GM15510 (cell line): Measurements from ENCODE around the gene CRTAP.

Source experiments
- POLR2A ChIP-seq: IDR thresholded peaks from 3 replicates; pipeline ENCODE4 v1.6.1; 2011; ENCODE audit warnings: borderline replicate concordance; ENCODE audit not compliant: insufficient read length; ENCODE audit errors: extremely low read depth

Gene CRTAP

DNA sequence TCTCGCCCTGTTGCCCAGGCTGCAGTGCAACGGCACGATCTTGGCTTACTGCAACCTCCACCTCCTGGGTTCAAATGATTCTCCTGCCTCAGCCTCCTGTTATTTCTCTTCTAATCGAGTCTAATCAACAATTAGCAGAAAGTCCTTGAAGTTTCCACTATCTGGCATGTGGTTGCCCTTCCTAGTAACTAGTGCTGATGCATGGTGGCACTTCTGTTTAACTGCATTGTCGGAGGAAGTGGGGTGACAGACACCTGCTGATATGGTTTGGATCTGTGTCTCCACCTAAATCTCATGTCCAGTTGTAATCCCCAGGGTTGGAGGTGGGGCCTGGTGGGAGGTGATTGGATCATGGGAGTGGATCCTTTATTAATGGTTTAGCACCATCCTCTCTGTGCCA, 9.2 kb downstream of the CRTAP start:
- no peak for TF ChIP-seq POLR2A

DNA sequence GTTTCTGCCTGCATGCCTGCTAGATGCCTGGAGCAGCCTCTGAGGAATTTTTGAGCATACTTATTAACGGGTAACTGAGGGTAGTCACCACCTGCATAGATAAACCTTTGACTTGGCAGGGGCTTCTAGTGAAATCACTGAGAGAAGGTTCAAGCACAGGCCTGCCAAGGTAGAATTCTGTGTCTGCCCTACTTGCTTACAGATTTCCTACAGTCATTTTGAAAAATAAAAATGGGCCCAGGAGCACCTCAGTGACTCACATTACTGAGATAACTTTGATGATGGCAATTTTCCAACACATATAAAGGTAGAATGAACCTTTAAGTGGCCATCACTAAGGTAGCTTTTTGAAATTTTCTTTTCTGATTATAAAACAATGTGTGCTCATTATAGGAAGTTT, 10.8 kb downstream of the CRTAP start:
- TF ChIP-seq POLR2A = no peak

DNA sequence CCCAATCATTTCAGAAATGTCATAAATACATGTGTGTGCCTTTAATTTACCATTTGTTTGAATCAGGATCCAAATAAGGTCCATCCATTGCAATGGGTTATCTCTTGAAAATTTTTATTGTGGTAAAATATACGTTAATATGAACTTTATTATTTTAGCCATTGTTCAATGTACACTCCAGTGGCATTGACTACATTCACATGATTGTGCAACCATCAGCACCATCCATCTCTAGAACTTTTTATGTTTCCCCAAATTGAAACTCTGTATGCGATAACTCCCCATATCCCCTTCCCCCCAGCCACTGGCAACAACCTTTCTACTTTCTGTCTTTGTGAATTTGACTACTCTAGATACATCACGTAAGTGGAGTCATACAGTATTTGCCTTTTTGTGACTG, 12.0 kb downstream of the CRTAP start:
- TF ChIP-seq POLR2A = no peak

DNA sequence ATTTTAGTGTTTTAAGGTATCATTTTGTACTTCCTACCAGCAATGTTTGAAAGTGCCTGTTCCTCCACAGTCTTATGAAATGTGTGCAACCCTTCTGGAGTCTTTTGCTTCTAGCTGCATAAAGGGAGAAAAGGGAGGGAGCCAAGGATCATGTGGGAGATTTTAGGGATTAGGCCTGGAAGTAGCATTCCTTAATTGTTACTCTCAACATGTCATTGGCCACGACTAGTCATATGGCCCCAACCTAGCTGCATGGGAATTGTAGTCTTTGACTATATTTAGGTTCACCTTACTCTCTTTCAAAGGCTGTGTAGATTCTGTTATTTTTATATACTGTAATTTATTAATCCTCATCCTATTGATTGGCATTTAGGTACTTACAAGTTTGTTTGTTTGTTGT, 14.9 kb downstream of the CRTAP start:
- TF ChIP-seq POLR2A = no peak

DNA sequence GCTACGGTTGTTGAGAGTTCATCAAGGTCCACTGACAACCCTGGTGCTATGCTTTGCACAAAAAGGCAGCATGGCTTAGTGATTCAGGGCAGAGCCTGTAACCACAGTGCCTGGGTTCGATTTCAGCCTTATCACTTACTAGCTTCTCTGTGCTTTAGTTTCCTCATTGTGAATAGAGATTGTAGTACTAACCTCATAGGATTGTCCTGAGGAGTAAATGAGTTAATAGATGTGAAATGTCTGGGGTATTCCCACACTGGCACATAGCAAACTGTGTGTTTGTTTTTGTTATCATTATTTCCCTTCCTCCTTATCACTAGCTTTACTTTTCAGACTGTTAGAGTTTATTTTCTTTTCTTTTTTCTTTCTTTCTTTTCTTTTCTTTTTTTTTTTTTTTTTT, 16.3 kb downstream of the CRTAP start:
- TF ChIP-seq POLR2A = no peak

DNA sequence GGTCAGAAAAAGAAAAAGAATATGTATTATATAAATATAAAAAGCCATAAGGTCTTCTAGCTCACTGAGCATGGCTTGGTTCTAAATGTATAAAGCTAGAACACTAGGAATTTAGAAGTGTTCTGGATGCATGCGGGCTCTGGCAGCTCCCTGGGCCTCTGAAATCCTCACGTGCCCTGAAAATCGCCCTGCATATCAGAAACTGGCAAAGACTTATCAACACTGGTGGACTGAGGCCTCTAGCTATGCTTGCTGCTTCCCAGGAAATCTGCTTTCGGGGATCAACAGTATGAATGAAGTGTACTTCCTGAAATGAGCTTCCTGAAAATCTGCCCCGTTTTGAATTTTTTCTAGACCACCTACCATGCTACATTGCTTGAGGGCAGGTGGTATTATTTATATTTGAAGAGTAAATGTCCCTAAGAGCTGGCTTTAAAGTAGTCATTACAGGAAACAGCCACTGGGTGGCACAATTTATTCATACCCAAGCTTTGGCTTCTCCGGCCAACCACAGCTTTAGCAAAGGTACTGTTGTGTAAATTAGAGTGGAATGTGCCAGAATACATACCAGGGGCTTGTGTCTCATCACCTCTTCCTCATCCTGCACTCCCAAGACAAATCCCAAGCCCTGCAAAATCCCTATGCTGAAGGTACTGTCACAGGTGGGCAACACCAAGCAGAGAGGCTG, 17.7 kb downstream of the CRTAP start:
- TF ChIP-seq POLR2A = no peak

DNA sequence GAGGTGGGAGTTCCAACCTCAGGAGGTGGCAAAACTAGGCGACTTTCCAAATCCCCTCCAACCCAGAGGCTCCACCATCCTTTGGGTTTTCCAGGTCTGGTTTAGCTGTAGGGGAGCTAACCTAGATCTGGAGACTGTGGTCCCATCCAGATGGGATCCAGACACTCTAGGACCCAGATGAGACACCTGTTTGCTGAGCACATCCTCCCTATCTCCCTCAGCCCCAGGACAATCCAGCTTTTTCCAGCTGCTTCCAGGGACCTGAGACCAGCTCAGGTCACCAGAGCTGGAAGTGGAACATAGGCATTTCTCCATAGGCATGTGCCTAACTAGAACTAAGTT, 18.2 kb downstream of the CRTAP start:
- no peak for TF ChIP-seq POLR2A

DNA sequence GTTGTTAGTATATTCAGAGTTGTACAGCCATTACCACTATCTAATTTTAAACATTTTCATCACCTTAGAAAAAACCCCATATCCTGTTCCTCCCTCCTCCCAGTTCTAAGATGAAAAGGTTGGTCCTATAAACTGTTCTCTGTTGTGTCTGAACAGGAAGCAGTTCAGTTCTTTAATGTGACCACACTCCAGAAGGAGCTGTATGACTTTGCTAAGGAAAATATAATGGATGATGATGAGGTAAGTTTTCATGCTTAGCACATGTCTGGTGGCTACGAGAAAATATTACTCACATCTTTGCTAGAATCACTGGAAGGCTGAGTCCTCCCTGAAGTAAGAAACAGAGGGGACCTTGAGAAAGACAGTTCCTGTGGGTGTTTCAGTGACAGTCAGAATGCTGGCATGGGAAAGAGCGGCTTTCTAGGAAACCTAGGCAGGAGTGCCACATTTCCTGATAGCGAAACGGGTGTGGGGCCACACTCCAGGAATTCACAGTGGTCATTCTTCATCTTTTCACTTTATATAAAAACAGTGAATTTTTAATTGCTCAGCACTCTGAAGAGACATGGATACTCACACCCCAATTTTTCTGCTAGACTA, 20.3 kb downstream of the CRTAP start:
- no peak for TF ChIP-seq POLR2A

DNA sequence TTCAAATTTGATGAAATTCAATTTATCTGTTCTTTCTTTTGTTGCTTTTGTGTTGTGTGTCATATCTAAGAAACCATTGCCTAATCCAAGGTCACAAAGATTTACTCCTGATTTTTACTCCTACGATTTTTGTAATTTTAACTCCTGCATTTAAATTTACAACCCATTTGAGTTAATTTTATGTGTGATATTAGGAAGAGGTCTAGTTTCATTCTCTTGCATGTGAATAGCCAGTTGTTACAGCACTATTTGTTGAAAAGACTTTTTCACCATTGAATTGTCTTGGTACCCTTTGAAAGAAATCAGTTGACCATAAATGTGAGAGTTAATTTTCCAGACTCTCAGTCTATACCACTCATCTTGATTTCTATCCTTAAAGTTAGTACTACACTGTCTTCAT, 23.9 kb downstream of the CRTAP start:
- no peak for TF ChIP-seq POLR2A

DNA sequence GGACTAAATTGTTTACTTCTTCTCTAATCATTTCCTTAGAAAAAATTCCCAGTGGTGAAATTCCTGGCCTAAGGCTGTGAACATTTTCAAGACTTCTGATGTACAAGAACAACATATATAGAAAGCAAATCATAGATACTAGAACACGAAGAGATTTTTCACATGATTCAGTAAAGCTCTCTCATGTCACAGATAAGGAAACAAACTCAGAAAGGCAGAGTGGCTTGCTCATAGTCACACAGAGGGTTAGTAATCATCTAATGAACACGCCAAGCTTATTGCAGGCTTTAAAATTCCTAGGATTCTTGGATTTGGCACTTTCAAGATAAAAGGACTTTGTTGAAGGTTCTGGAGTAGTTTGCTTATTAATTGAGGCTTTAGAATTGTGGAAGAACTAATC, 26.2 kb downstream of the CRTAP start:
- TF ChIP-seq POLR2A = no peak

DNA sequence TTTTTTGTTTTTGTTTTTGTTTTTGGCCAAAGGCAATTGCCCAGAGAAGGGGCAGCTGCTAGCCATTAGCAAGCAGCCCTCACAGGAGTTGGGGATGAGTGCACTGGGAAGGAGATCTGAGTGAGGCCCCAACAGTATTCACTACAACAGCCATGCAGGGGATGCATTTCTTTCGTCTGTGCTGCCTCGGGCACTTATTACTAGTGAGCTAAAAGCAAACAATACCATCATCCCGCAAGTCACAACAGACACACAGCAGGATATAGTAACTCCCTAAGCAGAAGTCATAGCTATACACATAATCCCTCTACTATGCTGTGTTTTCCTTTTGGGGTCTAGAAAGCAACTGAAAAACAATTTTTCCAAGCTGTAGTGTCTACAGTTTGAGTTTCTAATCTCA, 27.2 kb downstream of the CRTAP start:
- no peak for TF ChIP-seq POLR2A

DNA sequence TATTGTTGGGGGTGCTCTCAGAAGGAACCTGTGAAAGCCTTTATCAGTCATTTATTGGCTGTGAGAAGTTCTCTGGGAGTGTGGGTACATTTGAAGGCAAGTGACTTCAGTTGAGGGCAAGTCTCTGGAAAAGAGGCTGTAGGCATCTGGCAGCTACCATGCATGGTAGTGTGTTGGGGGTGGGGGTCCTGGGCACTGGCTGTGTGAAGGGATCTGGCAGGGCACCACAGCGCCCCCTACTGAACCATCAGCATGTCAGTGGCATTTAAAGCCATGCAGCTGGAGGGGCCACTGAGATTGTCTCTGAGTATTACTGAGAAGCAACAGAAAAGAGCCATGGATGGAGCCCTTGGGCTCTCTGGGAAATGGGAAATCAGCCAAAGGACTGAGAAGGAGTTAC, 30.6 kb downstream of the CRTAP start:
- no peak for TF ChIP-seq POLR2A

DNA sequence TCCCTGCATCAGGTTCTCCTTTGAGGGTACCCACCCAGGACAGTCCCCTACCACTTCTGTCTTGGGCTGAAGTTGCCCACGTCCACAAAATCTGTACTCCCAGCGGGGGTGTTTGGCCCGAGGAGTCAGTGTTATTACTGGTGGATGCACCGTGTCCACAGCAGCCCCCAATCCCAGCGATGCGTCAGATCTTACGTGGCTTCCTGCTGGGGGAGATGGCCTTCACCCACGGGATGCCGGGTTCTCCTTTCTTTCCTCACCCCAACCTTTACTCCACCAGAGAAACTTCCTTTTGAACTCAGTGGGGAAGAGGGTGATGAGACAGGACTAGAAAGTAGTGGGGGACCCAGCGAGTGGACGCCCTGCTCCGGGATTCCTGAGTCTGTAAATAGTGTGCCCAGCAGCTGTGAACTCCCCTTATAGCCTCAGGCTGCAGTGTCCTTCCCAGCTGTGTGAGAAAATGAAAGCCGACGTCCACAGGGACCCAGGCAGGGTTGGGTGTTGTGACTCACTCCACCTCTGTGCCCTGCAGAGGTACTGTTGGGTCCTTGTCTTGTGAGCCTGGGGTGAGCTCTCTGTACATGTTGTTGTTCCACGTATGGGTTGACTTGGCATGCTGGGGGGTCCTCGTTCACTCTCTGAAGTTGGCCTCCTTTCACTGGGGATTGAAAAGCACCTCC, 31.5 kb downstream of the CRTAP start:
- no peak for TF ChIP-seq POLR2A

DNA sequence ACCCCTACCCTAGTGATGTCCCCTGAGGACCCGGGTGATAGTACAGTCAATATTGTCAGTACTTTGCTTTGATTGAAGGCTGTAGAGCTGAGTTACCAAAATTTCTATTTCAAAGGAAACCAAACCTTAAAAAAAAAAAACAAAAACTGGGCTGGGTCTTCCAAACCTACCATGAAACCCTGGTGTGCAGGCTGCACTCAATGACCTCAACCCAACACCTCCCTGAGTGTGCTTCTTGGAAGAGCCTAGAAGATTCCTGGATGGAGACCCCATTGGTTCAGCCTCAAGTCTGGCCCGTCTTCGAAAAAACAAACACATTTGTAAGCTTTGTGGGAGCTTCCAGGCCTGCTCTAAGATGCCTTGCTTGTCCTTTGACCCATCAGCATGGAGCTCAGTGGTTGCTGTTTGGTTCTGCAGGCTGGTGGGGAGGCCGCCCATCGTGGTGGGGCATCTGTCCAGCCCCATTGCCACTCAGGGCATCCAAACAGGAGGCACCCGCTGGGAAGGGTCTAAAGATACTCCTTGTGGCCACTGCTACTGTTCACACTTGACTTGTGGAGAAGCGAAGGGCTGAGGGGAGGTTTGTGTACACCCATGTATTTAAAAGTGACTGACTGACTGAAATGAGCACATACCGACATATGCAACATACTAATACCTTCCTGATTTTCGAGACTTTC, 32.2 kb downstream of the CRTAP start:
- no peak for TF ChIP-seq POLR2A

DNA sequence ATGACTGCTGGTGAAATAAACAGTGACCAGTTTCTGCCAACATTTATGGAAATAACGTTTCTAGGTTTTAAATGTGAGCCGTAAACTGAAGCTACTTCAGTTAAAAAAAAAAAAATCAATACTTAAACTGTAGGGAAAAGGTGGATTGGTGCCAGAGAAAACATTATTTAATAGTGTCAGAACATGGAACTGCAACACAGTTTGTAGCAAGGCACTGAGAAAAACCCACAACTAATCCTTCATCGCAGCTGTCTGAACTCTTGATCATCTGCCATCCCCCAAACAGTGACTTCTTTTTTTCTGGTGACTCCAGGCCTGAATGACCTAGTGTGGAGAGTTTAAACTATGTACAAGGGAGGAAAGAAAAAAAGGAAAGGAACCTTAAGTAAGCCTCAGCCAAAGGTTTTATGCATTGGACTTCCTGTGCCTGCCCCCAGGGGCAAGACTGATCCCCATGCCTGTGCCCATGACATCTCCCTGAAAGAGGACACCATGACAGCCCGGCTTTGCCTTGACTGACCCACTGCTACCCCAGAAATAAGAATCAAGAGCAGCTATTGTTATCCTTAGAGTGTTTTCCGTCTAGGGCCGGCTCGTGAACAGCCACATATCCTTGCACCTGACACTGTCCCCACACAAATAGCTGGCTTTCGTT, 33.1 kb downstream of the CRTAP start:
- no peak for TF ChIP-seq POLR2A
